CD4-positive, alpha-beta T cell (primary cell): ENCODE measurements around the gene ICE2. TPM values are rescaled to one million over a fixed set of nuclear protein-coding genes. Genes with fewer than 3 reads are reported as not detected.

Experiments used
- ATAC-seq: fragments of 200-7000 bp; cut with Tn5 transposase; one replicate; pipeline ENCODE4 v1.10.0; 2022; ENCODE audit warnings: mild to moderate bottlenecking; ENCODE audit not compliant: poor library complexity
- CTCF ChIA-PET: fragments of 350-600 bp; sonication (Branson Sonifier 250); formaldehyde crosslinking; loops from one replicate; lab custom pipeline; 2021; ENCODE audit warnings: antibody characterized with exemption, inconsistent platforms; lab: Charles Lee
- POLR2A ChIA-PET: fragments of 350-600 bp; sonication (Branson Sonifier 250); formaldehyde crosslinking; loops from one replicate; lab custom pipeline; 2021; ENCODE audit warnings: antibody characterized with exemption, inconsistent platforms; lab: Charles Lee
- DNase-seq, 14 experiments: peaks; one replicate each; pipeline ENCODE4 v3.0.0-alpha.2; 2013 to 2020; ENCODE audit warnings: mixed read lengths in 2 of 14
- H3K27ac ChIP-seq, 2 donors: one replicate each; pipeline versions ENCODE4 v1.5.1 to v1.7.0; 2013; ENCODE audit warnings: low read length in 2 of 2, low read depth in 1 of 2, mild to moderate bottlenecking in 1 of 2
- H3K27me3 ChIP-seq, 2 experiments: 1 replicate in 1 of 2; 2 replicates in 1 of 2; pipeline versions ENCODE4 v1.6.1 to v1.7.0; 2013; ENCODE audit warnings: low read length in 2 of 2, control low read depth in 1 of 2, mild to moderate bottlenecking in 1 of 2, moderate library complexity in 1 of 2; ENCODE audit not compliant: insufficient read depth in 2 of 2, control insufficient read depth in 1 of 2
- H3K36me3 ChIP-seq: one replicate; pipeline ENCODE4 v1.6.1; 2013; ENCODE audit warnings: low read length, control low read depth; ENCODE audit not compliant: insufficient read depth
- H3K4me1 ChIP-seq: one replicate; pipeline ENCODE4 v1.6.1; 2013; ENCODE audit warnings: low read length, control low read depth; ENCODE audit not compliant: insufficient read depth
- H3K4me3 ChIP-seq: one replicate; pipeline ENCODE4 v1.5.1; 2013; ENCODE audit warnings: mild to moderate bottlenecking, low read length, moderate library complexity
- H3K9me3 ChIP-seq, 2 experiments: 1 replicate in 1 of 2; 2 replicates in 1 of 2; pipeline versions ENCODE4 v1.6.1 to v1.7.0; 2013; ENCODE audit warnings: low read length in 2 of 2, mild to moderate bottlenecking in 2 of 2, control low read depth in 1 of 2, moderate library complexity in 1 of 2; ENCODE audit not compliant: control insufficient read depth in 1 of 2, insufficient read depth in 1 of 2
- H3K27ac Mint-ChIP-seq: one replicate; pipeline ENCODE4 v1.8.0; 2020; ENCODE audit warnings: mixed read lengths
- H3K27me3 Mint-ChIP-seq: one replicate; pipeline ENCODE4 v1.8.0; 2021; ENCODE audit warnings: mixed read lengths
- H3K36me3 Mint-ChIP-seq: one replicate; pipeline ENCODE4 v1.8.0; 2021; ENCODE audit warnings: low read depth, mixed read lengths
- H3K4me1 Mint-ChIP-seq: one replicate; pipeline ENCODE4 v1.8.0; 2021; ENCODE audit warnings: low read depth, mixed read lengths
- H3K4me3 Mint-ChIP-seq: one replicate; pipeline ENCODE4 v1.8.0; 2020; ENCODE audit warnings: mild to moderate bottlenecking, mixed read lengths
- H3K9me3 Mint-ChIP-seq: one replicate; pipeline ENCODE4 v1.8.0; 2020; ENCODE audit warnings: mixed read lengths
- intact Hi-C, 2 experiments: fragments of 100-400 bp; cut with DNase I in 1 of 2; cut with micrococcal nuclease in 1 of 2; formaldehyde crosslinking; loops; one replicate each; pipeline versions ENCODE4 v1.15.1 to v1.9.0; 2023 to 2025; cut with DNase I, micrococcal nuclease
- total RNA-seq, 174 experiments: library from RNA in 2 of 174; stranded (reverse) in 2 of 174; gene quantifications; one replicate each; pipeline ENCODE4 v1.2.3 and lab custom pipeline; 2021 to 2026
- TF ChIP-seq, protein P1 (sequence below): fragments of 200-600 bp; IDR thresholded peaks from one replicate; pipeline ENCODE4 v1.8.0; 2022; ENCODE audit warnings: antibody characterized with exemption, mild to moderate bottlenecking

Gene ICE2
- total RNA-seq, 2 experiments from 2014 or later, result 20.4 to 23.4 TPM

DNA sequence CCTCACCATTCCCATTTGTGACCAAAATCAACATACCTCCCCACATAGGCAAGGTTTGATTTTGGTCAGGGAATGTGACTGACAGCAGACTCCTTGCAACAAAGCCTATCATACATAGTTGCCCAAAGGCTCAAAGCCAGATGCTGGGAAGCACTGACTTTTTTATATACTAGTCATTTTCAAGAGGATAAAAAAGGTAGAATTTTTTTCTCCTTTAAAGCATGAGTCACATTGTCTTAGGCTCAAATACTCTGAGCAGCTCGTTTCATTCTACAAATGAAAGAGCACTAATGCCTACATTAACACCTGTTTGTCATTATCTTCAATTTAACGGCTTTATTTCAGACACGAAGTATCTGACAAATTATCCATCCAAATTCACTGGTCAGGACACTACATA is 36.2 kb downstream of the ICE2 start:
- H3K9me3 Mint-ChIP-seq, result no peaks in the 10 kb centered on the region
- POLR2A ChIA-PET, result no interaction called here
- H3K4me1 ChIP-seq, result no peaks in the 10 kb centered on the region
- peaks cover 23% of the 10 kb centered on the region for H3K36me3 ChIP-seq
- no peak overlapping the region for H3K4me3 ChIP-seq
- no peak overlapping the region for H3K27ac Mint-ChIP-seq
- H3K9me3 ChIP-seq, result no peaks in the 10 kb centered on the region
- DNase-seq (no peak), ATAC-seq (no peak)
- H3K27me3 ChIP-seq, result no peaks in the 10 kb centered on the region
- TF ChIP-seq, protein P1, sequence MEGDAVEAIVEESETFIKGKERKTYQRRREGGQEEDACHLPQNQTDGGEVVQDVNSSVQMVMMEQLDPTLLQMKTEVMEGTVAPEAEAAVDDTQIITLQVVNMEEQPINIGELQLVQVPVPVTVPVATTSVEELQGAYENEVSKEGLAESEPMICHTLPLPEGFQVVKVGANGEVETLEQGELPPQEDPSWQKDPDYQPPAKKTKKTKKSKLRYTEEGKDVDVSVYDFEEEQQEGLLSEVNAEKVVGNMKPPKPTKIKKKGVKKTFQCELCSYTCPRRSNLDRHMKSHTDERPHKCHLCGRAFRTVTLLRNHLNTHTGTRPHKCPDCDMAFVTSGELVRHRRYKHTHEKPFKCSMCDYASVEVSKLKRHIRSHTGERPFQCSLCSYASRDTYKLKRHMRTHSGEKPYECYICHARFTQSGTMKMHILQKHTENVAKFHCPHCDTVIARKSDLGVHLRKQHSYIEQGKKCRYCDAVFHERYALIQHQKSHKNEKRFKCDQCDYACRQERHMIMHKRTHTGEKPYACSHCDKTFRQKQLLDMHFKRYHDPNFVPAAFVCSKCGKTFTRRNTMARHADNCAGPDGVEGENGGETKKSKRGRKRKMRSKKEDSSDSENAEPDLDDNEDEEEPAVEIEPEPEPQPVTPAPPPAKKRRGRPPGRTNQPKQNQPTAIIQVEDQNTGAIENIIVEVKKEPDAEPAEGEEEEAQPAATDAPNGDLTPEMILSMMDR, result no peak
- H3K36me3 Mint-ChIP-seq, result peaks cover 71% of the 10 kb centered on the region
- intact Hi-C loops, result loop anchor here in 1 of 2 experiments (10.0 kb wide), 1 partner anchor 718 kb away; no protein-coding TSS in a partner anchor
- H3K27ac ChIP-seq, result no peak overlapping the region
- CTCF ChIA-PET, result interaction anchor here (0.6 kb wide), 1 partner anchor 772 kb away, joined by 3 read pairs; no protein-coding TSS in a partner anchor
- no peaks in the 10 kb centered on the region for H3K27me3 Mint-ChIP-seq
- H3K4me3 Mint-ChIP-seq, result no peak overlapping the region
- H3K4me1 Mint-ChIP-seq, result peaks cover 4% of the 10 kb centered on the region

DNA sequence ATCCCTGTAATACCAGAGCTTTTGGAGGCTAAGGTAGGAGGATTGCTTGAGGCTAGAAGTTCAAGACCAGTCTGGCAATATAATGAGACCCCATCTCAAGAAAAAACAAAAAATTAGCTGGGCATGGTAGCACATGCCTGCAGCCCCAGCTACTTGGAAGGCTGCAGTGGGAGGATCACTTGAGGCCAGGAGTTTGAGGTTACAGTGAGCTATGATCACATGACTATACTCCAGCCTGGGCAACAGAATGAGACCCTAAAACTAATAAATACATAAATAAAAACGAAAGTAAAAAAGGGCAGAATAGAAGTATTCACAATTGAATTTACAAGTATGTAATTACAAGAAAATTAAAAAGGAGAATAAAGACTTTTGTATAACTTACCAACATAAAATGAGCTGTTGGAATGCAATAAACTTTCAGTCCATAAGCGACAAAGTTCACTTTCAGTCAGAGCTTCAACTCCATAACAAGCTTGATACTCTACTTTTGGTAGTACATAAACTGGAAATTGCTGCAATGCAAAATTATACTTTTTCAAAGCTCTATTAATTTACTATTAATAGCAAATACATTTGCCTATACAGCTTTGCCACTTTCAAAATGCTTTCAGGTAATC is 36.8 kb downstream of the ICE2 start:
- no peaks in the 10 kb centered on the region for H3K27me3 ChIP-seq
- H3K4me3 ChIP-seq, result no peak overlapping the region
- H3K27ac ChIP-seq, result no peak overlapping the region
- intact Hi-C loops, result loop anchor here in 1 of 2 experiments (10.0 kb wide), 1 partner anchor 717 kb away; no protein-coding TSS in a partner anchor
- no peaks in the 10 kb centered on the region for H3K9me3 ChIP-seq
- CTCF ChIA-PET, result interaction anchor here (0.6 kb wide), 1 partner anchor 771 kb away, joined by 3 read pairs; no protein-coding TSS in a partner anchor
- ATAC-seq (no peak), DNase-seq (no peak)
- Mint-ChIP-seq H3K27ac (no peak overlapping the region), H3K4me3 (no peak overlapping the region), H3K27me3 (no peaks in the 10 kb centered on the region), H3K36me3 (peaks cover 67% of the 10 kb centered on the region), H3K9me3 (no peaks in the 10 kb centered on the region), H3K4me1 (peaks cover 4% of the 10 kb centered on the region)
- POLR2A ChIA-PET, result no interaction called here
- TF ChIP-seq, protein P1, result no peak
- no peaks in the 10 kb centered on the region for H3K4me1 ChIP-seq
- H3K36me3 ChIP-seq, result peaks cover 20% of the 10 kb centered on the region

- ATAC-seq, result no peak
- Mint-ChIP-seq H3K4me1 (peaks cover 4% of the 10 kb centered on the region), H3K4me3 (no peak overlapping the region), H3K27ac (no peak overlapping the region), H3K9me3 (no peaks in the 10 kb centered on the region), H3K27me3 (no peaks in the 10 kb centered on the region), H3K36me3 (peaks cover 58% of the 10 kb centered on the region)
- peaks cover 19% of the 10 kb centered on the region for H3K36me3 ChIP-seq
- TF ChIP-seq, protein P1, result no peak
- no peaks in the 10 kb centered on the region for H3K4me1 ChIP-seq
- DNase-seq, result no peak
- H3K9me3 ChIP-seq, result no peaks in the 10 kb centered on the region
- CTCF ChIA-PET, result interaction anchor here (1.2 kb wide), 1 partner anchor 82 kb away, joined by 3 read pairs; no protein-coding TSS in a partner anchor
- POLR2A ChIA-PET, result no interaction called here
- intact Hi-C loops, result loop anchor here in 1 of 2 experiments (10.0 kb wide), 1 partner anchor 717 kb away; no protein-coding TSS in a partner anchor
- no peak overlapping the region for H3K4me3 ChIP-seq
- no peaks in the 10 kb centered on the region for H3K27me3 ChIP-seq
- no peak overlapping the region for H3K27ac ChIP-seq
These were observed 37.6 kb downstream of the ICE2 start for GRCh38 chr15:60441331-60441730.
